HG03571 (cell line): ENCODE measurements around the gene SNX32.
"Not testable (repeated sequence)": the region's sequence is repeated elsewhere in the genome, so short reads cannot be mapped to it uniquely, and the experiment has no call there.

Experiments
- ATAC-seq: cut with Tn5 transposase; IDR thresholded peaks from one replicate; pipeline ENCODE4 v1.9.1; 2021; ENCODE audit not compliant: unreplicated experiment

Gene SNX32

DNA sequence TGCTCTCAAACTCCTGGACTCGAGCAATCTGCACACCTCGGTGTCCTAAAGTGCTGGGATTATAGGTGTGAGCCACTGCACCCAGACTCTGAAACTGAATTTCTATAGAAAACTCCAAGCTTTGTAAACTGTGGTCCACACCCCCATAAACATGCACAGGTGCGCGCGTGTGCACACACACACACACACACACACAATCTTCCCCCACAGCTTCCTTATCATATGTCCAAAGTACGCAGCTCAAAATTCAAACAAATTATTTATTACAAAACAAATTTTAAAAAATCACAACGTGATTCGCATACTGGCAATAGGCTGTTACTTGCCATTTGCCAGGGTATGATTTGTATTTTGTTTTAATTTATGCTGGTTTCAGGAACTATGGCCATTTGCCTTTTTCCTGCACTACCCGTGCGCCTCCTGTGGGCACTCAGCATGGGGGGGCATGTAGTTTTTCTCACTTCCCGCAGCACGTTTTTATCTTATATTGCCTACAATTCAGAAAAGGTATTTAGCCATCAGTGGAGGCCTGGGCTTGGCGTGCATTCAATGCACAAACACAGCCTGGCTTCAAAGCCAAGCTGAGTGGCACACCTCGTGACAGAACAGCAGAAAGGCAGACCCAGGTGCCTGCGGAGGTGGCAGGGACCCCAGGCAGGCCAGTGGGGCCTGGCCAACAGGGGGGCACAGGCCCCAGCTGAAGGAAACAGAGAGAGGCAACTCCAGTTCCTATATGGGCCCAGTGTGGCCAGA, 10.8 kb upstream of the SNX32 start:
- no peak for ATAC-seq

DNA sequence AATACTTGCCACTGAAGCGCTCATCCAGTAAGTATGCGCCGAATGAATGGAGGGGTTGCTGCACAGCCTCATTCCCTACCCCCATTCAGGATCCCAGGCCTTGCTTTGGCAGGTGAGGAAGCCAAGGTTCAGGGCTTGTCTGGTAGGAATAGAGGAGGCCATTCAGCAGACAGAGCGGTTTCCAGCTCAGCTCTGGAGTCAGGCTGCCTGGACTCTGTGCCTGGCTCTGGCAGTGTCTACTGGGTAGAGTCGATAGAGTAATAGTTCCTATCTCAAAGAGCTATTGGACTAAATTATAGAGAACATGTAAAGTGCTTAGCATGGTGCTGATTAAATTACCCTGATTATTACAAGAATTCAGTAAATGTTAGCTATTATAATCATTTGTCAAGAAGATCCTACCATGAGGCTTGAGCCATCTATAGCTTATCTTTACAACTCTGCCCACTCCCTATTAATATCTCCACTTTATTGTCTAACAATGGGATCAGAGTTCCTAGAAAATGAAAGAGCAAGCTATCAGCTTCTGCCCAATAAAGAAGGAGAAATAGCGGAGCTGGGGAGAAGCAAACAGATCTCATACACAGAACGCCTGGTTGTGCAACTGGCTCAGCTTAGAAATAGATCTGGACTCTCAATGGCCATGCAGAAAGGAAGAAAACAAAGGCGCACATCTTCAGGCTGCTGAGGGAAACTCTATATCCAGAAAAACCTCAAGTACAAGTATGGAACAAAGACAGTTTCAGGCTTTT, 6.6 kb upstream of the SNX32 start:
- no peak for ATAC-seq

DNA sequence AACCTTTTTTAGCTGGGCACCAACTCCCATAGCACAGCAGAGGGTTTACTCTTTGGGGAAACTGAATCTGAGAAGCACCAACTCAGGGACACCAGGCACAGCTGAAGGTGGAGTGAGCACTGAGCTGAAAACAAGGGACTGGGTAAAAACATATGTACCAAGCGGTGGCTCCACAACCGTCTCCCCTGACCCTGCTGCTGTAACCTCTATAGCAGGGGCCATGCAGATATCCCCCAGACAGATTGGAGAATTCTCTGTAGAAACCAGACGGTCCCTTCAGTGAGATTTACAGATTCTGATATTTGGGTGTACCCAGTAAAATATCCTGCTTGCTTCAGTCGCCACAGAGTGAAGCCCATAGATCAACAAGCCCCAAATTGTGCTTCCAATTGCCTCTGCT, 4.3 kb upstream of the SNX32 start:
- ATAC-seq, result no peak

DNA sequence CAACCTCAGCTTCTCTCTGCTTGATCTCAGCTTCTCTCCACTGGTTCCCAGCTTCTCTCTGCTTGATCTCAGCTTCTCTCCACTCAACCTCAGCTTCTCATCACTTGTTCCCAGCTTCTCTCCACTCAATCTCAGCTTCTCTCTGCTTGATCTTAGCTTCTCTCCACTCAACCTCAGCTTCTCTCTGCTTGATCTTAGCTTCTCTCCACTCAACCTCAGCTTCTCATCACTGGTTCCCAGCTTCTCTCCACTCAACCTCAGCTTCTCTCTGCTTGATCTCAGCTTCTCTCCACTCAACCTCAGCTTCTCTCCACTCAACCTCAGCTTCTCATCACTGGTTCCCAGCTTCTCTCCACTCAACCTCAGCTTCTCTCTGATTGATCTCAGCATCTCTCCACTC, 1.5 kb upstream of the SNX32 start:
- ATAC-seq, result not testable (repeated sequence)

DNA sequence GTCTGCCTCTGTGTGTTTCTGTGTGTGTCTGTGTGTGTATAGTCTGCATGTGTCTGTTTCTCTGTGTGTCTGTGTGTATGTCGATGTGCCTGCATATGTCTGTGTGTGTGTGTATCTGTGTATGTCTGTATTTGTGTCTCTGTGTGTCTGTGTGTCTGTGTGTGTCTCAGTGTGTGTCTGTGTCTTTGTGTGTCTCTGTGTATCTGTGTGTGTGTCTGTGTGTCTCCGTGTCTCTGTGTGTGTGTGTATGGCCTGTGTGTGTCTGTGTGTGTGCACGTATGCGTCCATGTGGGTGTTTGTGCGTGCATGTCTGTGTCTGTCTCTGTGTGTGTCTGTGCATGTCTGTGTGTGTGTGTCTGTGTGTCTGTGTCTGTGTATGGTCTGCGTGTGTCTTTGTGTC, 439 bp downstream of the SNX32 start:
- ATAC-seq, result no peak

DNA sequence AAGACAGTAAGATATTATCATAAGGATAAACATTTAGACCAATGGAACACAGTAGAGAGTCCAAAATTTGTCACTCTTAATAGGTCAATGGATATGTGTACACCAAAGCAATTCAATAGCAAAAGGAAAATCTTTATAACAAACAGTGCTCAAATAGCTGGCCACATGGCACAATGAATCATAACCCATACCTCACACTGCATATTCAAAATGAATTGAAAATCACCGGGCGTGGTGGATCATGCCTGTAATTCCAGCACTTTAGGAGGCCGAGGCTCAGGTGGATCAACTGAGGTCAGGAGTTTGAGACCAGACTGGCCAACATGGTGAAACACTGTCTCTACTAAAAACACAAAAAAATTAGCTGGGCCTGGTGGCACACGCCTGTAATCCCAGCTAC, 8.4 kb downstream of the SNX32 start:
- ATAC-seq, result no peak

DNA sequence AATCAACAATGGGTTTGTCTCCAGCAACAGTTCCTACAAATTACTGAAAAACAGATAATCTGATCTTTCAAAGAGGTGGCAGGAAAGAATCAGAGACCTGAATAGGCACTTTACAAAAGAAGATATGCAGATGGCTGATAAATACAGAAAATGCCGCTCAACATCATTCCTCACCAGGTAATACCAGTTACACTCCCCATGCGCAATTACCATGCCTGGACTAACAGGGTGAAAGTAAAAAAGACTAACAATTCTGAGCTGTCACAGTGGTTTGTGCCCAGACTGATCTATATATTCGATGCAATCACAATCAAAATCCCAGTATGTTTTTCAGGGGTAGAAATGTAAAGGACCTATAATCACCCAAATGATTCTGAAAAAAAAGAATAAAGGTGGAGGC, 10.0 kb downstream of the SNX32 start:
- ATAC-seq, result no peak

DNA sequence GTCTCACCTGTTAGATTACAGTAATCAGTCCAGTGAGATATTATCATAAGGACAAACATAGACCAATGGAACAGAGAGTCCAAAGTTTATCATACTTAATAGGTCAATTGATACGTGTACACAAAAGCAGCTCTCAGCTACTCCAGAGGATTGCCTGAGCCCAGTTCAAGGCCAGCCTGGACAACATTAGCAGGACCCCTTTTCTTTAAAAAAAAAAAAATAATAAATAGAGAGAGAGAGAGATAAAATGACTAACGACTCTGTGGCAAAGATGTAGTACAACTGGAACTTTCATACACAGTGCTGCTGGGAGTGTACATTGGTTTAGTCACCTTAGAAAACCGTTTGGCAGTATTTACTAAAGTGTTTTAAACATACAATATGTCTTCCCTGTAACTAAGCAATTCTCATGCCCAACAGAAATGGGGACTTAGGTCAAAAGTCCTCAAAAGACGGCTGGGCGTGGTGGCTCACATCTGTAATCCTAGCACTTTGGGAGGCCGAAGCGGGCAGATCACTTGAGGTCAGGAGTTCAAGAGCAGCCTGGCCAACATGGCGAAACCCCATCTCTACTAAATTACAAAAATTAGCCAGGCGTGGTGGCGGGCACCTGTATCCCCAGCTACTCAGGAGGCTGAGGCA, 10.6 kb downstream of the SNX32 start:
- no peak for ATAC-seq

DNA sequence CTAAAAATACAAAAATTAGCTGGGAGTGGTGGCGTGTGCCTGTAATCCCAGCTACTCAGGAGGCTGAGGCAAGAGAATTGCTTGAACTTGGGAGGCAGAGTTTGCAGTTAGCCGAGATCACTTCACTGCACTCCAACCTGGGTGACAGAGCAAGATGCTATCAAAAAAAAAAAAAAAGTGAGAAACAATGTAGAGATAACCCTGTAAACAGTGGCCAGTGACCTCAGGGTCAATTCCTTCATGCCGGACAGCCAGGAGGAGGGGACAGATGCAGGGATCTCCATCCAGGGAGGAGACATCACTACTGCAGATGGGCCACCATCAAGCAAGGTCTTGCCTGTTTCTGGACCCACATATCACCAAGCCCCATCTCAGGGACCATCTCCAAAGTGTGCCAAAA, 14.0 kb downstream of the SNX32 start:
- ATAC-seq, result no peak

DNA sequence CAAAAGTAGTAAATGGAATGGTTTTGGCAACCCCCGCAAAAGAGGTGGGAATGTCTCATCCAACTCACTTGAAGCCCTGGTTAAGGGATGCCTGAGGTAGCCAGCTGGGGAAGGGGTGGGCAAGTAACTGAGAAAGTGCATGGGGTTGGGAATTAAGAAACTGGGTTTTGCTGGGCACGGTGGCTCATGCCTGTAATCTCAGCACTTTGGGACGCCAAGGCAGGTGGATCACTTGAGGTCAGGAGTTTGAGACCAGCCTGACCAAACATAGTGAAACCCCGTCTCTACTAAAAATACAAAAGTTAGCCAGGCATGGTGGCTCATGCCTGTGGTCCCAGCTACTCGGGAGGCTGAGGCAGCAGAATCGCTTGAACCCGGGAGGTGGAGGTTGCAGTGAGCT, 14.9 kb downstream of the SNX32 start:
- not testable (repeated sequence) for ATAC-seq

DNA sequence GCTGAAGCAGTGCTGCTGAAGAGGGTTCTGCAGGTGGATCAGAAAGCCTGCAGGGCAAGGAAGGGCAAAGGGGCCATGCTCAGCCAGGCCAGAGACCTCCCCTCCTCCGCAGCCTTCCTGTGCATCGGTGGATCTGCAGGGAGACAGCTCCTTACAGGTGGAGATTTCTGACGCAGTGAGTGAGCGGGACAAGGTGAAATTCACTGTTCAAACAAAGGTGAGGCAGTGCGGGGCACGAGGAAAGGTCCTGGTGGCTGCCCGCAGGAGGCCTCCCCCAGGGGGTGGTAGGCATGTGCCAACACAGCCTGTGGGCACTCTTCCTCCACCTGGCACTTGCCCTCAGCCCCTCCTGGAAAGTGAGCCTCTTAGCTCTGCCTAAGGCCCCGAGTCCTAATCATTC, 15.6 kb downstream of the SNX32 start:
- no peak for ATAC-seq

DNA sequence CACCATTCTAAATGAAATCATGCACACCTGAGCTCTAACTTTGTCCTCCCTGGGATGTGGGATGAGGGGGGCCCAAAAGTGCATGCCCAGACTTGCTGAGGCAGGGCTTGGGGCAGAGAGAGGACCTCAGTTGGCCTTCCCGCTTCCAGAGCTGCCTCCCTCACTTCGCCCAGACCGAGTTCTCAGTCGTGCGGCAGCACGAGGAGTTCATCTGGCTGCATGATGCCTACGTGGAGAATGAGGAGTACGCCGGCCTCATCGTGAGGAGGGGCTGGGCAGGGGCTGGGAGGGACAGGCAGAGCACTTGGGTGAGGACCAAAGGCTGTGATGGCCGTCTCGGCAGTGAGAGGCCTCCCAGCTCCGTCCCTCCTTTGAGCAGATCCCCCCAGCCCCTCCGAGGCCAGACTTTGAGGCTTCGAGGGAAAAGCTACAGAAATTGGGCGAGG, 16.0 kb downstream of the SNX32 start:
- no peak for ATAC-seq

DNA sequence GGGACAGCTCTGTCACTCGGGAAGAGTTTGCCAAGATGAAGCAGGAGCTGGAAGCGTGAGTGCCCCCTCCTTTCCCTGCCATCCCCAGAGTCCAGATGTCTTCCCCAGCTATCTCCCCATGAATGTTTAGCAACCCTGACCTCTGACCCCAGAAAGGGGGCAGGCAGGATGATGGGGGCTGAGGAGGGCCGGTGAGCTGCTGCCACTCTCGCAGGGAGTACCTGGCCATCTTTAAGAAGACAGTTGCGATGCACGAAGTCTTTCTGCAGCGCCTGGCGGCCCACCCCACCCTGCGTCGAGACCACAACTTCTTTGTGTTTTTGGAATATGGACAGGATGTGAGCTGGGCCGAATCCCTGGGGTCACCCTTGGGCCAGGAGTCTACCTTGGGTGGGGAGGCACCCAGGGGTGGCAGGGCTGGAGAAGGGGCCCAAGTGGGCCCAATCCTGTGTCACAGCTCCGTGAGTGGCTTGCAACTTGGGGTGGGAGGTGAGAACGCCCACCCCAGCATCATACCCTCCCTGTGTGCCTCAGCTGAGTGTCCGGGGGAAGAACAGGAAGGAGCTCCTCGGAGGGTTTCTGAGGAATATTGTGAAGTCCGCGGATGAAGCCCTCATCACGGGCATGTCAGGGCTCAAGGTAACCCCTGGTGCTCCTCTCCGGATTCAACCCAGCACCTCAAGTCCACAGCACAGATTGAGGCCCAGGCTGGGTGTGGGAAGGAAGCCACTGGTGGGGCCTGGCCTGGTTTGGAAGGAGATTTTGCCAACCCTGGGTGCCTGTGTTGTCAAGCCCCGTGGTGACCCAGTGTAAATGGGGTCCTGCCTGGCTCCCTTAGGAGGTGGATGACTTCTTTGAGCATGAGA, 16.7 kb downstream of the SNX32 start:
- no peak for ATAC-seq

DNA sequence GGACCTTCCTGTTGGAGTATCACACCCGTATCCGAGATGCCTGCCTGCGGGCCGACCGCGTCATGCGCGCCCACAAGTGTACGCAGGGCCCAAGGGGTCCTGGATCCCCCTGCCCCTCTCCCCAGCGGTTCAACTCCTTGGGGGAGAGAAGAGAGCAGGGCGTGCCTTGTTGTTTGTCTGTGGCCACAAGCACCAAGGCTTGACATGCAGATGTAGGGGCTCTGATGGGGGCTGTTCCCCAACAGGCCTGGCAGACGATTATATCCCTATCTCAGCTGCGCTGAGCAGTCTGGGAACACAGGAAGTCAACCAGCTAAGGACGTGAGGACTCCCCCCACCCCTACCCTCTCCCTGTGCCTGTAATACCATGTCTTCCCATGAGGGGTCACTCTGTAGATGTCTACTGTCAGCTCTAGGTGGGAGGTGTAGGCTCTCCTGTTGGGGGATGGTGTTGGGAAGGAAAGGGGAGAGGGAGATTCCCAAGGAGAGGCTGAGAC, 17.4 kb downstream of the SNX32 start:
- ATAC-seq, result no peak

DNA sequence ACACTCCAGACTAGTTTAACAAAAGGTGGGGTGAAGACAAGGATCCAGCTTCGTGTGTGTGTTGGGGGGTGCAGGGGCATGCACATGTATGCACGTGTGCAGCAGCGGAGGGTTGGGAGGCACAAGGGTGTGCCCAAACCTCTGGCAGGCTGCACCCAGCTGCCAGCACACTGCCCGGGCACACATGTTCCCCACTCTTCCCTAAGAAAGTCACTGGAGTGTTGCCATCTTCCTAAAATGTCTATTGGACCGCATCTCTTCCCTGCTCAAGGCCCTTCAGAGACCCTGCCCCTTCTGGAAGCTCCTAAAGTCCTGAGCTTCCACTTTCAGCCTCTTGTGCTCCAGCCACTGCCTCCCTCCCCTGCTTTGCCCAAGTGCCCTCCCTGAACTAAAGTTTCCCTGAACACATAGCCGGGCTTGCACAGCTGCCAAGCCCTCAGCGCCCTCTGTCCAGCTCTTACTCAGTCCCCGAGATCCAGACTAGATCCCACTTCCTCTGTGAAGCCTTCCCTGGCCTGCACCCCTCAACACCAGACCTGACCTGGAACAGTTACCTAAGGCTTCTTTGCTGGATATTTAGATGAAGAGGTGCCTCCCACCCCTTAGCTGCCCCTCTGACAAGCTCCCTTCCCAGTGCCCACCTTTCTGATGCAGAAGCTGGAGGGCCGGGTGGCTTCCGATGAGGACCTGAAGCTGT, 18.2 kb downstream of the SNX32 start:
- ATAC-seq, result no peak

DNA sequence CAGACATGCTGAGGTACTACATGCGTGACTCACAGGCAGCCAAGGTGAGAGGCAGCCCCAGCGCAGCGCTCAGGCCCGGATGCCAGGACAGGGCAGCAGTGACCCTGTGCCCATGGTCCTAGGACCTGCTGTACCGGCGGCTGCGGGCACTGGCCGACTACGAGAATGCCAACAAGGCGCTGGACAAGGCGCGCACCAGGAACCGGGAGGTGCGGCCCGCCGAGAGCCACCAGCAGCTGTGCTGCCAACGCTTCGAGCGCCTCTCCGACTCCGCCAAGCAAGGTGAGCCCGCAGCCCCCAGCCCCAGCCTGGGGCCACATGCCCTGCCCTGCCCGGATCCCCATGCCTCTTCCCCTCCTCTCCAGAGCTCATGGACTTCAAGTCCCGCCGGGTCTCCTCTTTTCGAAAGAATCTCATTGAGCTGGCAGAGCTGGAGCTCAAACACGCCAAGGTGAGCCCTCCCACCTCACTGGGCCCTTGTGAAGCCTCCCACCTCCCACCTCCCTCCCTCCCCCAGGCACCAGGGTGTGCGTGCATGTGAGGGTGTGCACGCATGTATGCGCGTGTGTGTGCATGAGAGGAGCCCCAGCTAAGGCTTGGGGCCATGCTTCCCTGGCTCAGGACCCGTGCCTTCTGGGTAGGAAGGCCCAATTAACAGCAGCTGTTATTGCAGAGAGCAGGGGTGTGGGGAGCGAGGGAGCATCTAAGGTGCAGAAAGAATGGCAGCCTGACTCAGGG, 18.9 kb downstream of the SNX32 start:
- no peak for ATAC-seq

DNA sequence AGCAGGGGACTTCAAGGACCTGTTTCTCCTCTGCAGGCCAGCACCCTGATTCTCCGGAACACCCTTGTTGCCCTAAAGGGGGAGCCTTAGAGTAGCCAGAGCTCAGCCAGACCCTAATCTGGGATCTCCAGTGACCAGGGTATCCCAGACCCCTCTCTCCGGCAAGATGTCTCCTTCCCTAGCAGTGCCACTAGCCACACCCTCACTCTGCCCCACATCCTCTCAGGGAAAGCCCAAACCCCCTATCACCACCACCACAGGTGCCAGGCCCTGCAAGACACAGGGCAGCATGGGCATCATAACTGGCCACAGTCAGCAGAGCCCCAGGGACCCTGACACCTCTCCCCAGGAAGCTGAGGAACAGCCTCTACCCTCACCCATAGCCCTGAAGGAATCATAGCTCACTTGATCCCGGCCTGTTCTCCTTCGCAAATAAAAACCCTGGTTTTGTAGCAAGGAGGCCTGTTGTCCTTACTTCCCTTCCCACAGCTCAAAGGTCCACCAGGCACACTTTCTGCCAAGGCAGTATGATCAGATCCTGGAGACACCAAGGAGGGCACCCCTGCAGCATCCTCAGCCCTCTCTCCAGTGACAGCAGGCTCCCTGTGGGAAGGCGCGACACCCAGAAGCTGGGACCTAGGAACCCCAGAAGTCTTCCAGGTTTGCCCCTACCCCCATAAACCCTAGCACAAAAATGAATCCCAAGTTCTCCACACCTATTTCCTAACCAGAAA, 19.6 kb downstream of the SNX32 start:
- ATAC-seq, result no peak

DNA sequence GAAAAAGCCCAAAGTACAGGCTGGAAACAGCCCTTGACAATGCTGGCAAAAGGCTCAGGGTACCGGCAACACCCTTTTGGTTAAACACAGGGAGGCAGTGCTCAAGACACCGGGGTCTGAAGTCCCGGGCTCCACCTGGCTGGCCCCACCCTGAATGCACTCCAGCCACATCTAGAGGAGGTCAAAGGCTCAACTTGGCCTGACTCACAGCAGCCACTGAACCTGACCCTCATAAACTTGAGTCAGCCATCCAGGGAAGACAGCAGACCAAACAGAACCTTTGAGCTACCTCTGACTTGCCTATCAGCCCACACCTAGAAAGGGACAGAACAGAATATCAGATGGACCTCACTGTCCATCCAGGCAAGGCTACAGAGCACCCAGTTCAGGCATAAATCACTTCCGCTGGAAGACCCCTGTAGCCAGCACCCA, 20.4 kb downstream of the SNX32 start:
- no peak for ATAC-seq
